Ascending aorta (tissue), 2 donors: ENCODE measurements around the gene ARSB. TPM values are rescaled to one million over a fixed set of nuclear protein-coding genes. Genes with fewer than 3 reads are reported as not detected.

Experiments used
- DNase-seq, 2 donors: peaks; one replicate each; pipeline ENCODE4 v3.0.0-alpha.2; 2019; ENCODE audit warnings: low spot score in 2 of 2
- H3K27ac ChIP-seq, 2 donors: fragments of 200-600 bp; sonication (generic); one replicate each; pipeline ENCODE4 v1.5.1; 2016 to 2017; ENCODE audit warnings: mild to moderate bottlenecking in 1 of 2
- H3K27me3 ChIP-seq: fragments of 200-600 bp; sonication (generic); one replicate; pipeline ENCODE4 v1.5.1; 2017
- H3K36me3 ChIP-seq, 2 donors: fragments of 200-600 bp; sonication (generic); one replicate each; pipeline ENCODE4 v1.5.1; 2016
- H3K4me1 ChIP-seq, 2 donors: fragments of 200-600 bp; sonication (generic); one replicate each; pipeline ENCODE4 v1.5.1; 2016 to 2017; ENCODE audit warnings: mild to moderate bottlenecking in 1 of 2
- H3K4me3 ChIP-seq, 2 donors: fragments of 200-600 bp; sonication (generic); one replicate each; pipeline ENCODE4 v1.5.1; 2016 to 2017; ENCODE audit warnings: mild to moderate bottlenecking in 1 of 2
- H3K9me3 ChIP-seq, 2 donors: fragments of 200-600 bp; sonication (generic); one replicate each; pipeline ENCODE4 v1.5.1; 2016
- CTCF ChIP-seq, 3 experiments: fragments of 200-600 bp in 2 of 3; fragments of 450-650 bp in 1 of 3; sonication (generic) in 2 of 3; IDR thresholded peaks; one replicate each; pipeline ENCODE4 v1.5.1; 2016 to 2019; ENCODE audit warnings: antibody characterized with exemption in 3 of 3, mild to moderate bottlenecking in 1 of 3, moderate library complexity in 1 of 3
- intact Hi-C: fragments of 100-400 bp; cut with DNase I; formaldehyde crosslinking; loops from one replicate; pipeline ENCODE4 v1.15.1; 2023
- total RNA-seq: library from RNA; depleted of rRNA; stranded (reverse); fragments of >200 nt; gene quantifications from one replicate; pipeline ENCODE4 v1.1.0, GENCODE V29; 2016

Gene ARSB
- total RNA-seq, 1 donor from 2014 or later: 18.6 TPM

GRCh38 chr5:78837836-78838235, 147.3 kb downstream of the ARSB start:
- no peak overlapping the region for H3K27ac ChIP-seq
- no peak overlapping the region for H3K4me3 ChIP-seq
- no peaks in the 10 kb centered on the region for H3K9me3 ChIP-seq
- TF ChIP-seq CTCF (IDR thresholded peaks at IDR 0.05): no peak
- H3K36me3 ChIP-seq: no peaks in the 10 kb centered on the region
- DNase-seq: no peak
- intact Hi-C loops: no loop called here
- no peaks in the 10 kb centered on the region for H3K27me3 ChIP-seq
- no peaks in the 10 kb centered on the region for H3K4me1 ChIP-seq

DNA sequence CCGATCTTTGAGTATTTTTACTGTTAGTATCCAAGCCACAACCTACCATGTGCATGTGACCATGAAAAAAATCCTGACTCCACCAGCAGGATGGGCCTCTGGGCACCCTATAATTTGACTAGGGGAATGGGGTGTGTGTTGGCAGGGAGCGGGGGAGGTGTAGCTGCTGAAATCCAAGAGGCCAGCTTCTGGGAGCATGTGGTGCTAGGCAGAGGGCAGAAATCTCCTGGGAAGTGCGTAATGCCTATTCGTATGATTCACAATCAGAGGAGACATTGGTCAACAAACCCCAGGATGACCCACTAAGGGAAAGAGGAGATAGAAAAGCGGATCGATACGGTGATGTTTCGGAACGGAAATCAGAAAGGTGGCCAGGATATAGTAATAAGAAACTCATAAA, 149.9 kb downstream of the ARSB start:
- Histone ChIP-seq H3K4me1 (peaks cover 0 to 10% of the 10 kb centered on the region in 2 donors), H3K9me3 (no peaks in the 10 kb centered on the region), H3K27me3 (no peaks in the 10 kb centered on the region), H3K4me3 (no peak overlapping the region), H3K36me3 (no peaks in the 10 kb centered on the region), H3K27ac (no peak overlapping the region)
- no peak for TF ChIP-seq CTCF (IDR thresholded peaks at IDR 0.05)
- intact Hi-C loops: no loop called here
- DNase-seq: no peak

- no peaks in the 10 kb centered on the region for H3K9me3 ChIP-seq
- H3K27me3 ChIP-seq: no peaks in the 10 kb centered on the region
- H3K27ac ChIP-seq: no peak overlapping the region
- no peaks in the 10 kb centered on the region for H3K36me3 ChIP-seq
- intact Hi-C loops: loop anchor here (5.0 kb wide), 1 partner anchor 86 kb away; no protein-coding TSS in a partner anchor
- DNase-seq: no peak
- H3K4me1 ChIP-seq: peaks cover 0 to 11% of the 10 kb centered on the region in 2 donors
- no peak overlapping the region for H3K4me3 ChIP-seq
- no peak for TF ChIP-seq CTCF (IDR thresholded peaks at IDR 0.05)
These were observed 151.8 kb downstream of the ARSB start for GRCh38 chr5:78833284-78833683.

DNA sequence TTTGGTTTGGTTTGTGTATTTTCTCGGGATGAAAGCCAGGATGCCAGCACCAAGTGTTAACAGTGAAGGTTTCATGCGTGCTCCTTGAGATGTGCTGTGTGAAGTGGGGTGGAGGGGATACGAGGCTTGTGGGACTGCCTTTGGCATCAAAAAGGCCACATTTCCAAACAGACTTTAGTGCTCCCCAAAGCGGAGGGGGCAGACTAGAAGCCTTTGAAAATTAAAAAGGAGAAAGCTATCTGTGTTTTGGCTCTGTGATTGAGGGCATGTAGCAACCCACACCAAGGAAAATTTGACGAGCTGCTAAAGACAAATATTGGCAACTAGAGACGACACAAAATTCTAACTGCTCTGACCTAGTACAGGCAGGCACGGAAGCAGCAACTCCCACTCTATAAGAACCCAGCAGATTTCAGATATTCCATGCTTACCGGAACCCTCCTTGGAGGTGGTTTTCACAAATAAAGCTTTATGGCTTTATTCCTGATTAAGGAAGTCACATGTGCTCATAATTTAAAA, 154.5 kb downstream of the ARSB start:
- Histone ChIP-seq H3K4me3 (no peak overlapping the region), H3K27ac (peak overlapping the region; percentile 54 to 57), H3K9me3 (no peaks in the 10 kb centered on the region), H3K36me3 (no peaks in the 10 kb centered on the region), H3K4me1 (peaks cover 0 to 13% of the 10 kb centered on the region in 2 donors), H3K27me3 (no peaks in the 10 kb centered on the region)
- intact Hi-C loops: loop anchor here (5.0 kb wide), 1 partner anchor 83 kb away; no protein-coding TSS in a partner anchor
- TF ChIP-seq CTCF (IDR thresholded peaks at IDR 0.05): no peak
- DNase-seq: no peak

DNA sequence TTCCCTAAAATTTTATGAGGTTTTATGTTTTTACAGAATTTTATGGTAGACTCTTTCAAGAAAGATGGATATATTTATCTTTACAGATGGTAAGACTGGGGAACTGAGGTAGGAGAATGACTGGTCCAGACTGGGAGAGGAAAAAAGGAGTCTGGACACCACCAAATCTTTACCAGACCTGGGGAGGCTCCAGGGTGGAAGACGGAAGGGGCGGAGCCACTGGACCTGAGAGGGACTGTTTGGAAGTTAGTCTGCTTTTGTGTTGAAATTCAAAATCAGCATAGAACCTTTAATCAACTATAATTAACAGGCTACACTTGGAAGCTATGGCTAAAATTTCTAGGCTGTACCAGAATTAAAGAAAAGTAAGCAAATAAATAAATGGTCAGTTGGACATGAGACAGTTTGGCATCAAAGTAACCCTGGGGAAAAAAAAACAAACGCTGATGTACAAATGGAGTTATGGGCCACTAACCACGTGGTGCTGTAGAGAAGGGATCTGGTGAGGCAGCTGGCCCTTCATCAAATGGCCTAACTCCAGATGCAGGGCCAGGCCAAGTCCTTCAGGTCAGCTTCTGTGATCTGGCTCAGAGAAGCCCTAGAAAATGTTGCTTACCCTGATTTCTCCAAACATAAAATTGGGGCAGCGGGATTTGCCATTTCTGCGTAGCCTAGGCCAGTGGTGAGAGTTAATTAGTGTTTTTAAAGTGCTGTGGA, 155.1 kb downstream of the ARSB start:
- no peak for TF ChIP-seq CTCF (IDR thresholded peaks at IDR 0.05)
- Histone ChIP-seq H3K36me3 (no peaks in the 10 kb centered on the region), H3K9me3 (no peaks in the 10 kb centered on the region), H3K4me1 (peaks cover 0 to 14% of the 10 kb centered on the region in 2 donors), H3K27ac (peak overlapping the region; percentile 54 to 57), H3K27me3 (no peaks in the 10 kb centered on the region), H3K4me3 (no peak overlapping the region)
- intact Hi-C loops: loop anchor here (5.0 kb wide), 1 partner anchor 83 kb away; no protein-coding TSS in a partner anchor
- DNase-seq: peak in 1 of 2 donors; percentile 80
